ENCODE results near the gene HDDC3.
"Not testable (repeated sequence)": the region's sequence is repeated elsewhere in the genome, so short reads cannot be mapped to it uniquely, and the experiment has no call there.

Gene HDDC3

GRCh38 chr15:90929246-90930019 is 2.9 kb downstream of the HDDC3 start:
- DNase-seq = no peak

- DNase-seq = not testable (repeated sequence)
Measured at GRCh38 chr15:90928106-90928505, 4.2 kb downstream of the HDDC3 start.

GRCh38 chr15:90926766-90927165 is 5.6 kb downstream of the HDDC3 start:
- not testable (repeated sequence) for DNase-seq

- DNase-seq = no peak
Measured at GRCh38 chr15:90924375-90924774, 8.0 kb downstream of the HDDC3 start.

- DNase-seq = peak; percentile 54
Measured at GRCh38 chr15:90922712-90923322, 9.5 kb downstream of the HDDC3 start.

- DNase-seq = no peak
Measured at GRCh38 chr15:90921887-90922286, 10.5 kb downstream of the HDDC3 start.

GRCh38 chr15:90918835-90919234 is 13.5 kb downstream of the HDDC3 start:
- no peak for DNase-seq

- DNase-seq = no peak
Measured at GRCh38 chr15:90918034-90918788, 14.1 kb downstream of the HDDC3 start.

GRCh38 chr15:90917569-90917968 is 14.8 kb downstream of the HDDC3 start:
- no peak for DNase-seq

GRCh38 chr15:90916461-90916860 is 15.9 kb downstream of the HDDC3 start:
- DNase-seq = no peak

GRCh38 chr15:90915808-90916440 is 16.4 kb downstream of the HDDC3 start:
- DNase-seq = no peak

GRCh38 chr15:90915216-90915807 is 17.0 kb downstream of the HDDC3 start:
- no peak for DNase-seq

- no peak for DNase-seq
Measured at GRCh38 chr15:90914305-90915080, 17.9 kb downstream of the HDDC3 start.

- no peak for DNase-seq
Measured at GRCh38 chr15:90913398-90913944, 18.9 kb downstream of the HDDC3 start.

GRCh38 chr15:90912770-90913075 is 19.6 kb downstream of the HDDC3 start:
- no peak for DNase-seq

GRCh38 chr15:90911906-90912769 is 20.2 kb downstream of the HDDC3 start:
- no peak for DNase-seq

- no peak for DNase-seq
Measured at GRCh38 chr15:90911302-90911623, 21.1 kb downstream of the HDDC3 start.

- no peak for DNase-seq
Measured at GRCh38 chr15:90910441-90911301, 21.7 kb downstream of the HDDC3 start.

- DNase-seq = no peak
Measured at GRCh38 chr15:90909976-90910375, 22.4 kb downstream of the HDDC3 start.

- DNase-seq = not testable (repeated sequence)
Measured at GRCh38 chr15:90909449-90909848, 22.9 kb downstream of the HDDC3 start.

Data from stimulated activated CD8-positive, alpha-beta memory T cell treated with anti-CD3 and anti-CD28 coated beads, Interleukin-4, amount 100 ng/mL, for 48 hours (primary cell).